Mesenchymal stem cell (in vitro differentiated cells and primary cell): ENCODE results near the gene DZIP1.
A peak's percentile ranks its signal among the peaks of the same experiment; 100 is the strongest.

Experiments
- DNase-seq: peaks from one replicate; pipeline ENCODE4 v3.0.0-alpha.2; 2013
- H2AFZ ChIP-seq: one replicate; pipeline ENCODE4 v1.6.1; 2013; ENCODE audit warnings: low read depth, mild to moderate bottlenecking, control low read depth, inconsistent platforms, low read length, moderate library complexity
- H2AK5ac ChIP-seq: 2 replicates; pipeline ENCODE4 v1.6.1; 2013; ENCODE audit warnings: low read length, moderate library complexity, mild to moderate bottlenecking, inconsistent platforms; ENCODE audit not compliant: severe bottlenecking
- H2BK120ac ChIP-seq: one replicate; pipeline ENCODE4 v1.6.1; 2013; ENCODE audit warnings: low read depth, mild to moderate bottlenecking, inconsistent platforms, low read length, moderate library complexity
- H2BK12ac ChIP-seq, 2 experiments: one replicate each; pipeline ENCODE4 v1.6.1; 2013; ENCODE audit warnings: inconsistent platforms in 2 of 2, low read length in 2 of 2, mild to moderate bottlenecking in 2 of 2, moderate library complexity in 2 of 2, control low read depth in 1 of 2
- H2BK15ac ChIP-seq: one replicate; pipeline ENCODE4 v1.6.1; 2013; ENCODE audit warnings: mild to moderate bottlenecking, low read depth, inconsistent platforms; ENCODE audit not compliant: poor library complexity, severe bottlenecking
- H2BK5ac ChIP-seq: 2 replicates; pipeline ENCODE4 v1.6.1; 2013; ENCODE audit warnings: low read depth, mild to moderate bottlenecking, low read length, control low read depth, inconsistent platforms; ENCODE audit not compliant: poor library complexity, severe bottlenecking
- H3K14ac ChIP-seq, 2 experiments: one replicate each; pipeline ENCODE4 v1.6.1; 2013; ENCODE audit warnings: inconsistent platforms in 2 of 2, low read length in 2 of 2, control low read depth in 1 of 2, mild to moderate bottlenecking in 1 of 2, moderate library complexity in 1 of 2
- H3K18ac ChIP-seq, 2 experiments: one replicate each; pipeline ENCODE4 v1.6.1; 2013; ENCODE audit warnings: inconsistent platforms in 2 of 2, low read length in 2 of 2, control low read depth in 1 of 2, low read depth in 1 of 2, mild to moderate bottlenecking in 1 of 2
- H3K23ac ChIP-seq, 2 experiments: one replicate each; pipeline ENCODE4 v1.6.1; 2013; ENCODE audit warnings: inconsistent platforms in 2 of 2, low read length in 2 of 2, mild to moderate bottlenecking in 2 of 2, moderate library complexity in 2 of 2, control low read depth in 1 of 2
- H3K27ac ChIP-seq: 2 replicates; pipeline ENCODE4 v1.5.1; 2013; ENCODE audit warnings: mild to moderate bottlenecking, moderate library complexity, low read length, control low read depth, inconsistent platforms; ENCODE audit not compliant: poor library complexity, severe bottlenecking
- H3K27me3 ChIP-seq, 2 experiments: 2 replicates each; pipeline versions ENCODE4 v1.6.1 to v1.7.0; 2013; ENCODE audit warnings: low read length in 2 of 2, mild to moderate bottlenecking in 2 of 2, moderate library complexity in 2 of 2, control low read depth in 1 of 2, inconsistent platforms in 1 of 2; ENCODE audit not compliant: control insufficient read depth in 1 of 2, insufficient read depth in 1 of 2
- H3K36me3 ChIP-seq, 2 experiments: 2 replicates each; pipeline versions ENCODE4 v1.6.1 to v1.7.0; 2013; ENCODE audit warnings: low read length in 2 of 2, control low read depth in 1 of 2, inconsistent platforms in 1 of 2, low read depth in 1 of 2, mild to moderate bottlenecking in 1 of 2; ENCODE audit not compliant: insufficient read depth in 2 of 2, control insufficient read depth in 1 of 2
- H3K4ac ChIP-seq, 2 experiments: one replicate each; pipeline ENCODE4 v1.6.1; 2013; ENCODE audit warnings: inconsistent platforms in 2 of 2, low read length in 2 of 2, mild to moderate bottlenecking in 2 of 2, moderate library complexity in 2 of 2, control low read depth in 1 of 2, low read depth in 1 of 2
- H3K4me1 ChIP-seq: 2 replicates; pipeline ENCODE4 v1.6.1; 2013; ENCODE audit warnings: low read depth, low read length, control low read depth; ENCODE audit not compliant: control insufficient read depth, insufficient read depth
- H3K4me2 ChIP-seq: 2 replicates; pipeline ENCODE4 v1.6.1; 2013; ENCODE audit warnings: low read length, mild to moderate bottlenecking, inconsistent platforms; ENCODE audit not compliant: poor library complexity, severe bottlenecking
- H3K4me3 ChIP-seq, 2 experiments: 2 replicates each; pipeline versions ENCODE4 v1.5.1 to v1.7.0; 2013; ENCODE audit warnings: low read length in 2 of 2, mild to moderate bottlenecking in 2 of 2, control low read depth in 1 of 2, low read depth in 1 of 2; ENCODE audit not compliant: insufficient read depth in 1 of 2
- H3K79me1 ChIP-seq: replicated peaks from 2 replicates; pipeline ENCODE4 v1.6.1; 2013; ENCODE audit warnings: mild to moderate bottlenecking, control low read depth, low read length, inconsistent platforms; ENCODE audit not compliant: poor library complexity, severe bottlenecking
- H3K9ac ChIP-seq: 2 replicates; pipeline ENCODE4 v1.7.0; 2013; ENCODE audit warnings: mild to moderate bottlenecking, low read length, moderate library complexity
- H3K9me3 ChIP-seq: 2 replicates; pipeline ENCODE4 v1.7.0; 2013; ENCODE audit warnings: mild to moderate bottlenecking, low read length; ENCODE audit not compliant: control insufficient read depth
- H4K8ac ChIP-seq: one replicate; pipeline ENCODE4 v1.6.1; 2013; ENCODE audit warnings: inconsistent platforms, mild to moderate bottlenecking, low read length, moderate library complexity
- H4K91ac ChIP-seq: one replicate; pipeline ENCODE4 v1.6.1; 2013; ENCODE audit warnings: mild to moderate bottlenecking, low read length, inconsistent platforms
- WGBS: methylation state at CpG from one replicate; pipeline ENCODE4 v1.1.7; 2013; ENCODE audit warnings: mixed read lengths; 5-methylcytosine and 5-hydroxymethylcytosine counted together

The DZIP1 gene

DNA sequence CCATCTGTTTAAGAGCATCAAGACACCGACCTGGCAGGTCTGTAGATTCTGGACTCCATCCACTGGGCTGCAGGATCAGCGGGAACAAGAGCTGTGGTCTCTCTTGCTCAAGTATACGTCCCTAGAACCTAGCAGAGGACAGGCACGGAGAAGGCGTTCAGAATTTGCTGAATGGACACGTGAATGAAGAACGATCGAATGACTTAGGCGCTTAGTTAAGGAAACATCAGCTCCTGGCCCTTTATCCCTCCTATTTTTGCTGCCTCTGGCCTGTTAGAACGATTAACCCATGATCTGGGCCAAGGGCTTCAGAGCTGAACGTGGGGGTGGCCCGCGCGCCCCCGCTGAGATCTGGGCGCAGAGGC lies 953 bp downstream of the DZIP1 start:
- Histone ChIP-seq H3K9me3 (no peaks in the 10 kb centered on the region), H3K79me1 (peaks cover 18% of the 10 kb centered on the region), H3K9ac (peak overlapping the region; percentile 84), H3K18ac (peak overlapping the region; percentile 80 to 91), H3K4me2 (peak overlapping the region; percentile 89), H2AFZ (peak overlapping the region; percentile 77), H3K4me1 (peaks cover 13% of the 10 kb centered on the region), H3K23ac (peak overlapping the region in 1 of 2 experiments; percentile 99), H2AK5ac (no peak overlapping the region), H3K36me3 (peaks cover 12 to 15% of the 10 kb centered on the region in 2 experiments), H3K4me3 (peak overlapping the region; percentile 82 to 86), H2BK12ac (peak overlapping the region in 1 of 2 experiments; percentile 42), H4K8ac (peak overlapping the region; percentile 59), H3K4ac (peak overlapping the region in 1 of 2 experiments; percentile 95), H2BK15ac (no peak overlapping the region), H2BK5ac (no peak overlapping the region), H3K27me3 (no peaks in the 10 kb centered on the region), H3K27ac (peak overlapping the region; percentile 78), H4K91ac (peak overlapping the region; percentile 43), H2BK120ac (peak overlapping the region; percentile 85), H3K14ac (peak overlapping the region in 1 of 2 experiments; percentile 93)
- 1% methylated on average over 16 of the region's 16 CpGs for WGBS
- peak; percentile 70 for DNase-seq

DNA sequence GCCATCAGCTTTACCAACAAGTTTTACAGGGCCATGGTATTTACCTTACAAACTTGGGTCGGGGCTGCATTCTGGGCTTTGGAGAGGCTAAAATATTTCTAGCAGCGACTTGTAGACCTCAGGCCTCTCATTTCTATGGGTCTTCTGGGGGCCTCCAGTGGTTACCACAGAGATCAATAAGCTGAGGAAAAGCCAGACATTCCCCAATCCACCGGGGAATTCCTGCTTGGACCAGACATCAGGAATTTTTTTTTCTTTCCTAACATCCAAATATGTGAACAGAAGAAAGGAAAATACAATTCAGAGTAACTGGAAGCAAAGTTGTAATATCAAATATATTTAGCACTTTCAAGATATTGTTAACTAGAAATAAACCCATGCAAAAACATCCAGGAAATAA lies 1.5 kb downstream of the DZIP1 start:
- H2BK12ac ChIP-seq, result no peak overlapping the region
- no peak overlapping the region for H2AFZ ChIP-seq
- no peak overlapping the region for H3K18ac ChIP-seq
- DNase-seq, result peak; percentile 50
- peak overlapping the region; percentile 80 for H3K4me2 ChIP-seq
- H2BK15ac ChIP-seq, result no peak overlapping the region
- H3K27me3 ChIP-seq, result no peaks in the 10 kb centered on the region
- peak overlapping the region; percentile 84 for H3K9ac ChIP-seq
- H3K27ac ChIP-seq, result peak overlapping the region; percentile 41
- H3K14ac ChIP-seq, result no peak overlapping the region
- H3K9me3 ChIP-seq, result no peaks in the 10 kb centered on the region
- no peak overlapping the region for H3K23ac ChIP-seq
- WGBS, result 46% methylated on average over 2 of the region's 3 CpGs
- no peak overlapping the region for H4K91ac ChIP-seq
- no peak overlapping the region for H3K4ac ChIP-seq
- peaks cover 12 to 16% of the 10 kb centered on the region in 2 experiments for H3K36me3 ChIP-seq
- peaks cover 19% of the 10 kb centered on the region for H3K79me1 ChIP-seq
- peaks cover 13% of the 10 kb centered on the region for H3K4me1 ChIP-seq
- H3K4me3 ChIP-seq, result peak overlapping the region in 1 of 2 experiments; percentile 82
- no peak overlapping the region for H4K8ac ChIP-seq
- peak overlapping the region; percentile 37 for H2AK5ac ChIP-seq
- H2BK120ac ChIP-seq, result no peak overlapping the region
- no peak overlapping the region for H2BK5ac ChIP-seq

GRCh38 chr13:95642028-95642621 lies 2.4 kb downstream of the DZIP1 start:
- Histone ChIP-seq H3K27me3 (no peaks in the 10 kb centered on the region), H2AFZ (no peak overlapping the region), H3K27ac (no peak overlapping the region), H3K4me1 (peaks cover 15% of the 10 kb centered on the region), H2BK5ac (no peak overlapping the region), H3K18ac (no peak overlapping the region), H3K4me3 (peak overlapping the region; percentile 28 to 82), H3K36me3 (peaks cover 12 to 21% of the 10 kb centered on the region in 2 experiments), H3K9ac (peak overlapping the region; percentile 84), H3K4ac (peak overlapping the region in 1 of 2 experiments; percentile 47), H2BK15ac (no peak overlapping the region), H3K4me2 (peak overlapping the region; percentile 41), H3K9me3 (no peaks in the 10 kb centered on the region), H2BK120ac (no peak overlapping the region), H3K79me1 (peaks cover 22% of the 10 kb centered on the region), H3K23ac (no peak overlapping the region), H4K8ac (no peak overlapping the region), H2BK12ac (no peak overlapping the region), H3K14ac (no peak overlapping the region), H4K91ac (no peak overlapping the region), H2AK5ac (no peak overlapping the region)
- DNase-seq, result peak; percentile 59
- WGBS, result 40% methylated on average over 32 of the region's 35 CpGs

GRCh38 chr13:95641291-95642027 lies 3.0 kb downstream of the DZIP1 start:
- Histone ChIP-seq H2AK5ac (no peak overlapping the region), H3K36me3 (peaks cover 12 to 28% of the 10 kb centered on the region in 2 experiments), H3K4me3 (peak overlapping the region in 1 of 2 experiments; percentile 82), H3K9me3 (no peaks in the 10 kb centered on the region), H4K8ac (peak overlapping the region; percentile 93), H3K4me2 (no peak overlapping the region), H2AFZ (no peak overlapping the region), H3K27ac (no peak overlapping the region), H4K91ac (no peak overlapping the region), H2BK12ac (no peak overlapping the region), H3K14ac (no peak overlapping the region), H3K4ac (no peak overlapping the region), H3K23ac (peak overlapping the region in 1 of 2 experiments; percentile 96), H2BK5ac (no peak overlapping the region), H2BK120ac (no peak overlapping the region), H3K79me1 (peaks cover 24% of the 10 kb centered on the region), H3K4me1 (peaks cover 15% of the 10 kb centered on the region), H2BK15ac (peak overlapping the region; percentile 40), H3K9ac (peak overlapping the region; percentile 84), H3K27me3 (no peaks in the 10 kb centered on the region), H3K18ac (peak overlapping the region; percentile 39 to 82)
- DNase-seq, result peak; percentile 13
- 71% methylated on average over 46 of the region's 58 CpGs for WGBS
